Stimulated activated CD4-positive, alpha-beta T cell treated with anti-CD3 and anti-CD28 coated beads, Interleukin-1b, Interleukin-23, amount 100 ng/mL, for 4 hours (primary cell): ENCODE results near the gene METTL6.
"Not testable (repeated sequence)": the region's sequence is repeated elsewhere in the genome, so short reads cannot be mapped to it uniquely, and the experiment has no call there.

Experiments used
- DNase-seq, 2 donors: peaks; one replicate each; pipeline ENCODE4 v3.0.0-alpha.2; 2020; ENCODE audit warnings: low read depth in 2 of 2

The METTL6 gene

GRCh38 chr3:15450438-15451215 lies 23.3 kb upstream of the METTL6 start:
- DNase-seq = no peak

GRCh38 chr3:15449489-15450224 lies 22.3 kb upstream of the METTL6 start:
- DNase-seq = no peak

- DNase-seq = no peak
Observed at GRCh38 chr3:15443826-15444524, 16.6 kb upstream of the METTL6 start.

- no peak for DNase-seq
Observed at GRCh38 chr3:15440891-15441290, 13.5 kb upstream of the METTL6 start.

GRCh38 chr3:15439476-15439875 lies 12.1 kb upstream of the METTL6 start:
- DNase-seq = no peak

GRCh38 chr3:15438983-15439382 lies 11.6 kb upstream of the METTL6 start:
- DNase-seq = no peak

GRCh38 chr3:15436246-15436645 lies 8.9 kb upstream of the METTL6 start:
- no peak for DNase-seq

- no peak for DNase-seq
Observed at GRCh38 chr3:15434756-15435155, 7.4 kb upstream of the METTL6 start.

GRCh38 chr3:15433531-15433930 lies 6.2 kb upstream of the METTL6 start:
- no peak for DNase-seq

GRCh38 chr3:15431256-15431837 lies 4.0 kb upstream of the METTL6 start:
- no peak for DNase-seq

- no peak for DNase-seq
Observed at GRCh38 chr3:15430624-15431023, 3.3 kb upstream of the METTL6 start.

GRCh38 chr3:15429080-15429479 lies 1.7 kb upstream of the METTL6 start:
- no peak for DNase-seq

GRCh38 chr3:15428539-15428938 lies 1.2 kb upstream of the METTL6 start:
- DNase-seq = no peak

- no peak for DNase-seq
Observed at GRCh38 chr3:15427981-15428380, 637 bp upstream of the METTL6 start.

- no peak for DNase-seq
Observed at GRCh38 chr3:15426579-15427118, 695 bp downstream of the METTL6 start.

GRCh38 chr3:15420871-15421270 lies 6.5 kb downstream of the METTL6 start:
- DNase-seq = no peak

- DNase-seq = not testable (repeated sequence)
Observed at GRCh38 chr3:15410966-15411365, 16.4 kb downstream of the METTL6 start.

GRCh38 chr3:15409774-15410173 lies 17.6 kb downstream of the METTL6 start:
- DNase-seq = no peak

GRCh38 chr3:15409239-15409638 lies 18.1 kb downstream of the METTL6 start:
- DNase-seq = no peak

GRCh38 chr3:15405448-15406050 lies 21.8 kb downstream of the METTL6 start:
- no peak for DNase-seq

GRCh38 chr3:15404767-15405166 lies 22.6 kb downstream of the METTL6 start:
- no peak for DNase-seq

- no peak for DNase-seq
Observed at GRCh38 chr3:15403965-15404364, 23.4 kb downstream of the METTL6 start.
